AG09309 (cell line): ENCODE data around the gene TRPC4.

Experiments used
- DNase-seq: peaks from one replicate; pipeline ENCODE4 v3.0.0-alpha.2; 2010; ENCODE audit warnings: low read depth
- H3K4me3 ChIP-seq: 2 replicates; pipeline ENCODE4 v1.5.1; 2011; ENCODE audit warnings: mild to moderate bottlenecking, low read depth, low read length, moderate library complexity; ENCODE audit not compliant: control insufficient read depth
- CTCF ChIP-seq: IDR thresholded peaks from 2 replicates; pipeline ENCODE4 v1.5.1; 2011; ENCODE audit warnings: mild to moderate bottlenecking, low read depth, low read length, inconsistent platforms; ENCODE audit not compliant: insufficient read depth, control insufficient read depth; ENCODE audit errors: missing control alignments

The TRPC4 gene

GRCh38 chr13:37666036-37666435 lies 203.5 kb downstream of the TRPC4 start:
- DNase-seq = no peak
- TF ChIP-seq CTCF = no peak
- no peak overlapping the region for H3K4me3 ChIP-seq

DNA sequence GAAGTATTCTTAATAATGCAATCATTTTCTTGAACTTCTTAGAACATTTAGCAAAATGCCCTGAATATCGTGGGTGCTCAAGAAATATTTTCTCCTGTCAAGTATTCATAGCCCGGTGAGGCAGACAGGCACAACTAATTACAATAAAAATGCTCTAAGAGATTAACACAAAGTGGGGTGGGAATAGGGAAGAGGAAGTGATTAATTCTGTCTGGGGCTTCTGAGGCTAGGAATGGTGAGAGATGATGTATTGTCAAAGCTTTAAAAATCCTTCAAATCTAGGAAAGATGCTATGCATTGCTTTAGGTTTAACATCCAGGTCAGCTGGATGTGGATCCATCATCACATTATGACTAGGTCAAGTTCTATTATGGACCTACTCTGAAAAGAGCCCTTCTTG lies 204.2 kb downstream of the TRPC4 start:
- no peak for DNase-seq
- no peak overlapping the region for H3K4me3 ChIP-seq
- no peak for TF ChIP-seq CTCF

GRCh38 chr13:37663724-37664123 lies 205.8 kb downstream of the TRPC4 start:
- no peak for DNase-seq
- TF ChIP-seq CTCF = no peak
- H3K4me3 ChIP-seq = no peak overlapping the region

DNA sequence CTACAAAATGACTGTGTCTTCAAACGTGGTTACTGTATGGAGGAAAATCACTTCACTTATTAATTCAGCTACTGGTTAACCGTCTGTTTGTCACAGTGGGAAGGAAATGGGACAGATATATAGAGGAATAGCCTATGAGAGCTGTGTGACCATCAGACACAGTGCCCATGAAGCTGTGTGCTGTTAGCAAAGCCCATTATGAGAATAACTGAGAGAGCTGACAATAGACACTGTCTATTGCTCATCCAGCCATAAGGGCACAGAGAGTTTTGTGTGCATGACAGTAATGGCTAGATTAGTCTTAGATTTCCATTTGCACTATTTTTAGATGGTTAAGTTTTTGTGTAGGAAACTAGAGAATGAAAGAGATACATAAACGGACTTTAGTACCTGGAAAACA lies 206.9 kb downstream of the TRPC4 start:
- no peak for TF ChIP-seq CTCF
- no peak for DNase-seq
- no peak overlapping the region for H3K4me3 ChIP-seq

DNA sequence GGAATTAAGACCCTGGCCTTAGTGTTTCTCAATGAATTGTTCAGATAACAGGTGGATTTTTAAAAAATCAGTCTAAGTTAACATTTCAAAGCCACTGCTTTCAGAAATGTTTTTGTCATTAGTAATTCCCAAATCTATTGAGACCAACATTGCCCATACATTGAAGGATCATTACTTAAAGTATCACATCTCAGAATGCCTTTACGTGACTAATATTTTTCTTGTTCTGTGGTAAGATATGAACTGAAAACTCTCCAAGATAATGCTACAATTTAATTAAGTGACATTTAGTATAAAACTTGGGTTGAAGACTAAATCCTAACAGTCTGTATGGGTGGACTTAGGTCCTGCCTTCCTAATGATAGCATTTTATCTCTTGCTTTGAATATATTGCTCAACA lies 211.6 kb downstream of the TRPC4 start:
- no peak overlapping the region for H3K4me3 ChIP-seq
- TF ChIP-seq CTCF = no peak
- DNase-seq = no peak

GRCh38 chr13:37657134-37657533 lies 212.4 kb downstream of the TRPC4 start:
- no peak for TF ChIP-seq CTCF
- no peak for DNase-seq
- H3K4me3 ChIP-seq = no peak overlapping the region
